Measurements from ENCODE around the gene NDUFA8.

The NDUFA8 gene

DNA sequence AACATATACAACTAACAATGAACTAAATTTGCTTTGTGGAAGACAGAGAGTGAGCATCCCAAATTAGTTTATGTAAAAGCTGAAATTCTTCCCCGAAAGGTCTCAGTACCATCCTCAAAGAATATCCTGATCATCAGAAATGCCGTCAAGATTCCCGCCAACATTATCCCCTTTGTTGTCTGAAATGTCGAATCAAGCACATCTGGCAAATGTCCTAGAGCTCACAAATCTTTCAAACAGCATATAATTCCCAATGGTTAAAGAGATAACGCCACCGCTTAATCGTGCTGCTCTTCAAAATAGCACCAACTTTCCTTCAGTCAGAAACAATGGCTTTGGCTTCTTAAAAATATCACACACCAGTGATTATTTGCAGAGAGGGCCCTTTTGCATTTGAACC is 23.9 kb upstream of the NDUFA8 start:
- DNase-seq, result no peak

DNA sequence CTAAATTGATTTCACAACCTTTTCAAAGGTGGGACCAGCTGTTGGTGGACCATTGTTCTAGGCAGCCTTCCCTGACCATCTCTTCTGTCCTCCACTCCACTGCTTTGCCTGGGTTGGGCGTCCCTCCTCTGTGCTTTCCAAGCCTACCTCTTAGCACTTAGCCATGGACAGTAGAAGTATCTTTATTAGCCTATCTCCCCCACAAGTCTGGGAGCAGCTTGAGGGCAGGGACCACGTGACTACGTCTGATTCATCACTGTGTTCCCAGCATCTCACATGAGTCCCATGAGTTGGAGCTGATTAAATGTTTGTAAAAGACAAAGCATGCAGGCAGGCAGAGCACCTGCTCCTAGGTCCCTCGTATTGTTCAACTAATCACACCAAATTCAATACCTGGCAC is 21.1 kb upstream of the NDUFA8 start:
- no peak for DNase-seq

DNA sequence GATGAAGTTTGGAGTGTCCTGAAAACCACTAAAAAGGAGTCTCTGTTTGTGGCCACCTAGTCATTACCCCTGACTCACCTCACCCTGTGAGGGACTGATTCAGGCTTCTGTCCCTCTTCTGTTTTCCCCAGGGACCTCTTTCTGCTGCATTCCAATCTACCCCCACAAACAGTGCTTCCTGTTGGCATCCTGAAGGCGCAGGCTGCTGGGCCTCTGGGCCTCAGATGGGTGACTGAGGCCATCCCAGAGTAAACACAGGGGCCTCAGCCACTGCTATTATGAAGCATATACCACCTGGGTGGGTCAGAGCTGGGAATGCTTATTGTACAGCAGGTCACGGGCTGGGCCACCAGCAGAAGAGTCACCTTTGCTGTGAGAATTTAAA is 20.1 kb upstream of the NDUFA8 start:
- no peak for DNase-seq

DNA sequence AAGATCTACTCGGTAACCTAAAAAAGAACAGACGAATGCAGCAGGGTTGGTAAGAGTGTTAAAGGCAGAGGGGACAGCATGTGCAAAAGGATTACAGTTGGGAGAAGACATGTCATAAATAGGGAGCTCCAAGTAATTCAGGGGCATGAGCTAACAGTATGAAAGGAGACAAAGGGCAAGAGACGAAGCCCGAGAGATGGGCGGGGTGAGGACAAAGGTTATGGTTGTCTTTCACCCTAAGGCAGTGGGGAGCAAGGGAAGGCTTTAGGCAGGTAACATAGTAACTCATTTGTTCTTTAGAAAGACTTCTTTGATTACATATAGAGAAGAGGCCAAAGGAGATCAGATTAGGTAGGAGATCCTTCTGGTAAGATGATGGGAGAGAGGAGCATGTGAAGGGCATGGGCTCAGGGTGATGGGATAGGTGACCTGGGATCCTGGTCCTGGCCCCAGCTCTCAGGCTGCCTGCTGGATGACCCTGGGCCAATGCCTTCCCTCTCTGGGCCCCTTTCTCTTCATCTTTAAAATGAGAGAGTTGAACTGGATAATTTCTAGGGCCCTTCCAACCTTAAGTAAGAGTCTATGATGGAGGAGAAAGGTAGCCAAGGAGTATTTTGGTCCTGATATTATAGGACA is 19.6 kb upstream of the NDUFA8 start:
- DNase-seq, result no peak

DNA sequence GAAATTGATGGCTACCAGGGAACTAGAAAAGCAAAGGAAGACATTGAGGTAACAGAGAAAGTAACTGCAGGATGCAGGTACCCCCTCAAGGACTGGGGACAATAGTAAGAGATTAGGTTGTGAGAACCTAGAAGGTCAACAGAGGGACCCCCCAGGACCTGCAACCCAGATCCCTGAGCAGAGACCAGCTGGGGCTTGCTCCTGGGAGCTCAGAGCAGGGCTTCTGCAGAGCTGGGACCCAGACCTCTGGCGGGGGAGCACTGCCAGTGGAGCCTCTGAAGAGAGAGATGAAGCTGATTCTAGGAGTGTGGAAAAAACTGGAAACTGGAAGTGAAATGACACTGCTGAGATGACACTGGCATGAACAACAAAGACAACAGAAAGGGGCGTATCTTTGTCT is 17.3 kb upstream of the NDUFA8 start:
- DNase-seq, result no peak

DNA sequence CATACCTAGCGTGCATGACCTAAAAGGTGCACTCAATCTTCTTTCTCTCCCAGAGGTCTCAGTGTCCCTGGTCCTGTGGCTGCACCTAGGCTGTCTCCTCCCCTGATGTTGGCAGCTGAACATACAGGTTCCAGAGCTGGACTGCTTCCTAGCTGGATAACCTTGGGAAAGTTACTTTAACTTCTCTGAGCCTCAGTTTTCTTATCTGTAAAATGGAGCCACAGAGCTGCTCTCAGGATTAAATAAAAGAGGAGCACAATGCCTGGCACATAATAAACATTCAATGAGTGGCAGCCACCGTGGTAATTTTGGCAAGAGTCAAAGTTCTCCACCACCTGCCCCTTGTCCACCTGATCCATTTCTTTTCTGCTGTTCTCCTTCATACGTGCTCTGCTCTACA is 14.1 kb upstream of the NDUFA8 start:
- no peak for DNase-seq

DNA sequence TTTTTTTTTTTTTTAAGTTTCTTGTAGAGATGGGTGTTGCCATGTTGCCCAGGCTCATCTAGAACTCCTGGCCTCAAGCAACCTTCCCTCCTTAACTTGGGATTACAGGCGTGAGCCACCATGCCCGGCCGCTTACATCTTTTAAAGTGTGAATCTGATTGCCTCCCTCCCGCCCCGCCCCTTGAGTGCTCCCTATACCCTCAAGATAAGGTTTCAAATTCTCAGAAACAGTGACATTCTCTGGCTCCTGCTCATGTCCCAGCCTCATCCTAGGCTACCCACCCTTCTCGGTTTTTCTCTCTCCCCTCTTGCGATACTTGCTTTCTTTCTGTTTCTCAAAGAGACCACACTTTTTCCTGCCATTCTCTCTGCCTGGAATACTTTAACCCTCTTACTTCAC is 12.6 kb upstream of the NDUFA8 start:
- DNase-seq, result no peak

DNA sequence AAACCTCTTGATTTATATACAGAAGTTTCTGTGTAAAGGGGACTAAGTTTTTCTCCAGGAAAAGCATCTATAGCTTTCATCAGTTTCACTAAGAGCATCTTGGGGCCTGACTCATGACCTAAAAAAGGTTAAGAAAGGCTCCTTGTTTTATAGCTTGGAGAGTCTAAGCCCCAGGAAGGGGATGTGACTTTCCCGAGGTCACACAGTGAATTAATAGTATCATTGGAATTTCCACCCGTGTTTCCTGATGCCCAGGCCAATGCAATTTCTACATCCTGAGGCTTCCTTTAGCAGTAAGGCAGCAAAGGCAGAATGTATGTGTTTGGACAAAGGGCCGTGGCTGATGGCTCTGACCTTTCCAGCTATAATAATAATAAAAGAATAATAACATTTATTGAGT is 8.8 kb upstream of the NDUFA8 start:
- no peak for DNase-seq

DNA sequence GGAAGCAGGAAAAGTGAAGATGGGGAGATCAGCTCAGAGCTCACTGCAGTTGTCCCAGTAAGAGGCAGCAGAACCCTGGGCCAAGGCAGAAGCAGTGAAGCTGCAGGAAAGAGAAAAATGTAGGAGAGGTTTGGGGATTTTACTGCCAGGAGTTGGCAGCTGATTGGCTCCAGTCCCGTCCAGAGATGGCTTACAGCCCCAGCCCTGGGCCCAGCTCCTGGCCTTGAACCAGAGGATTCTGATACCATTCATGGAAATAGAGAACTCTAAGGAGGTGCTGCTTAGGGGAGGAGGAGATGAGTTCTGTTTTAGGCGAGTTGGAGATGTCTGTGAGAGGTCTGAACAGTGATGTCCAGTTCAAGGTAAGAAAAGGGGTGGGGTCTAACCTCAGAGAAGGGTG is 4.7 kb upstream of the NDUFA8 start:
- DNase-seq, result no peak

DNA sequence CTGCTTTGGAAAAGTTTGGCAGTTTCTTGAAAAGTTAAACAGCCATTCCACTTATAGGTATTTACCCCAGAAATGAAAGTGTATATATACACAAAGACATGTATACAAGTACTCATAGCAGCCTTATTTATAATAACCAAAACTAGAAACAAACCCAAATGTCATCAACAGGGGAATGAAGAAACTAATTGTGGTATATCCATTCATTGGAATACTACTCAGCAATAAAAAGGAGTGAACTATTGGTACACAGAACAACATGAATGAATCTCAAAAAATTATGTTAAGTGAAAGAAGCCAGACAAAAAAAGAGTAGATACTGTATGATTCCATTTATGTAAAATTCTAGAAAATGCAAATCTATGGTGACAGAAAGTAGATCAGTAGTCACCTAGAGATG is 2.8 kb upstream of the NDUFA8 start:
- no peak for DNase-seq

DNA sequence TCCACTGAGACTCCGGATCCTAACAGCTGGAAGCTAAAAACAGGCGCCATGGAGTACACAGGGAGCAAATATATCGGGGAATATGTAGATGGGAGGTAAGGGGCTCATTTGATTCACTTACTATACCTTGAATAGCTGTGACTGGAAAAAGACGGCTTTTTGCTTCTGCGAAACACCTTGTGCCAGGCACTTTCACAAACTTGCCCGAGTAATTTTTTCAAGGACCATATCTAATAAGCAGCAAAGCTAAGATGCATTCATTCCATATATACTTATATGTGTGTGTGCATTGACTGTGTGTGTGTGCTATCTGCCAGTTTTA is 307 bp upstream of the NDUFA8 start:
- DNase-seq, result no peak

DNA sequence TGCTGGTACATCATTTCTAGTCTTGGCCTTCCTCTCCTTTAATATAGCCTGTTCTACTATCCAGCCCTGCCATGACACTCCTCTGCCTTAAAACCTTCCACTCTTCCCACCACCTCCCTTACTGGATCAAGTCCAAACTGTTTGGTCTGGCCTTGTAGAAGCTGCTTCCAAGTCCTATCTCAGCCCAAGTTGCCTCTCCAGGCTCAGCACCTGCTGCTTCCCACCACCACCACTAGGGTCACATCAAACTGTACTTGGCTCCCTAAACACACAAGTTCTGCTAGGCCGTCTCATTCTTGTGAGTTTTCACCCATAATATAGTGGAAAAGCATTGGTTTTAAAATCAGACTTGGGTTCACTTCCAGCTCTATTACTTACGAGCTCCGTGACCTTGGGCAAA is 1.4 kb downstream of the NDUFA8 start:
- peak; percentile 28 to 42 for DNase-seq

DNA sequence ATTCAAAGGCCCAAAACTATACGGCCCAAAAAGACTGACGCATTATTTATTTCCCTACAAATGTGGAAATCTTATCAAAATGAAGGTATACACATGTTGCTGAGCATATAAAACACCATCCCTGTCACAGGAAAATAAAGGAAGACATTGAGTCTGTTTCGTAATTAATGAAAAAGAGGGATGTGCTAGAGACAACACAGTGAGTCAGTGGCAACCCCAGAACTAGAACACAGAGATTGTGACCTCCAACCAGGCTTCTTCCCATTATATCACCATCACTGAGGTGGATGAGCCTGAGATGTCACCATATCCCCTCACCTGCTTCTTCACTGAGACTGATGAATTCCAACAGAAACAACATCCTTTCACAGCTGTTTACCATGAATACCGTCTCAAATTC is 3.8 kb downstream of the NDUFA8 start:
- no peak for DNase-seq

DNA sequence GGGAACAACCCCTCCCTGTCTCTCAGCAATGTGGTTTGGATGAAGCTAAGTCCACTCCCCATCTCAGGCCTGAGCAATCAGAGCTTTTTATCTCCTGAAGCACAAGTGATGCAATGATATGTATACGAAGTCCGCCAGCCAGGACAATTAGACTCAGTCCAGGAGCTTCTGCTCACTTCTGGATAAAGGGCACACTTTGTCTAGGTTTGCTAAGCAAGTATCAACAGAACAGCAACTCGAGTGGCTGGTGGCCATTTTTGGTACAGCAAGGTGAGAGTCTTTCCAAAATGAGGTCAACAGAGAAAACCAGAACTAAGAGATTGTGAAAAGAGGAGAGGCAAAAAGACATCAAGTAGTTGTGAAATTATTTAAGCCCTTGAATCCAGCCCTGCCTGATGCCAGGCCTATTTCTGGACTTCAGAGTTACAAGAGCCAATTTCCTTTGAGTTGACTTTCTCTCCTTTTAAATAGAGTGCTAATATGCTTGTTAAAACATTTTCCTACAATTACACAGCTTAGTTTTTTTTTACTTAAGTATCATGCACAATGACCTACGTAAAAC is 8.2 kb downstream of the NDUFA8 start:
- peak in 1 of 2 experiments; percentile 10 for DNase-seq

DNA sequence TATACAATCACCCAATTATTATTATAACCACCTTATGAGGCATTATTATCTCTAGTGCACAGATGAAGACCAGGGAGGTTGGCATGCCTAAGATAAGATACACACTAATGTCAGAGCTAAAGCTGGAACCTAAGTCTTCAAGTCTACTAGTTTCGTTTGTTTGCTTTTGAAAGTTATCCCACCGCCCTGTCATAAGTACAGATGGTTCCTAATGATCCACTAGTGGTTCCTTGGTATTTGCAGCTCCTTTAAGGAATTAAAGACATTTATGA is 14.1 kb downstream of the NDUFA8 start:
- DNase-seq, result no peak

DNA sequence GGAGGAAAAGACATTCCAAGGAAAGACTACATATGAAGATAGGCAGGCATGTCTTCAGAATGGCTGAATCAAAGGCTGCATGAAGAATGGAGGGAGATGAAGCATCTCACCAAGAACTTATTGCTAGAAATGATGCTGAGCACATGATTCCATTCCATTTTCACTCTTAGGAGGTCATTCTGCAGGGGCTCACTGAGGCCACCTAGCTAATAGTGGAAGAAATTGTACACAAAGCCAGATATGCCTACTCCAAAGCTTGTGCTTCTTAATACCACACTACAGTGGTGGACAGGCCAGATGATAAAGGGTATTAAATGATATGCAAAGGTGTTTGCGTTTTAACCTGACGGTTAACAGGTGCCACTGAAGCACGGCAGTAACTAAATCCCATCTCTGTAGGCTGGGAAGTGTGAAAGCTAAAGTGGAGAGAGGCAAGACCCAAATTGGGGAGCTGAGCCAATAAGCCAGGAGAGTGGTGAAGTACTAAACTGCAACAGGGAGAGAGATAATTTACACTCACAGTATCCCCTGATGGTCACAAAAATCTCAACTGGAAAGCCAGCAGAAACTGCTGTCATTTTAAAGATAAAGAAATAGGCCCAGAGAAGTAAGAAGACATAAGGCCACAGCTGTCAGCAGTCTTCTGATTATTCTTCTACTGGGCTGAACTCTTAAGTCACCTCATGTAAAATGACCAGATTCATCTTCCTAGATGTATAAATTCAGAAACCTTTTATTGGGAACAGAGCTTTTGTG is 14.6 kb downstream of the NDUFA8 start:
- DNase-seq, result peak in 1 of 2 experiments; percentile 20

DNA sequence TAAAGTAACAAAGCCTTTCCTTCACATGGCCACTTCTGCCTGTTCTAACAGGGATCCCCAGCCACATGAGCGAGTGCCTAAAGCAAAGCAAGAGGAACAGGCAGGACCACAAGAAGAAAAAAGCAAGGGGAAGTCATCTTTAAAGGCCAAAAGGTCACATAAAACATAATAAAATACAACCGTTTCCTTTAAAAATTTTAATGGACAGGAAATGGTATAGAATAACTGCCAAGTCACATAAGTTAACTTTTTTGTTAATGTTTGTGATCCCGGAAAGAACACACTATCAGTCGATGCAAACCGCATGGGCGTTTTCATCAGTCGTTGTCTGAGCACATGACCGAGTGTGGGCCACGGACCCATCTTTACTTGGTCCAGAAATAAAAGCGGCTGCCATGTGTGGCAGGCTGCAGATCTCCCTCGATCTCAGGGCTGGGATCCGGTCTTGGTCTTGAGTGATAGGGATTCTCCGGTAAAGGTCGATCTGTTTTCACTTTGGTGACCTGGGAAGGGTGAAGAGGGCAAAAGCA is 15.6 kb downstream of the NDUFA8 start:
- no peak for DNase-seq

DNA sequence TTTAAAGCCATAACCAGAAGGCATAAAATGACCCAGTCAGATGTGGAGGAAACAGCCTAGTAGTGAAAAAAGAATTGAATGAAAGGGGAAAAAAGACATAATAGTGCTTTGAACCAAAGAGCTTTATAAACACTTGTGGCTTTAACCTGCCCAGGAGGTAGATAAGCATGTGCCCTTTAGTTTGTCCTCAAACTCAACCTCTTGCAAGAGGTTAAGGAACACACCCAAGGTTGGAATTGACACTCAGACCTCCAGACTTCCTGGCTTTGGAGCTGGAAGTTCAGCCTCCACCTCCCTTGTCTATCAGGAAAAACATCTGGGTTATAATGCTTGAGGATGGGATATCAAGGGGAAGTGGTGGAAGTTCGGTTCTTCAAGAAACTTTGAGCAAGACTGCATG is 16.3 kb downstream of the NDUFA8 start:
- DNase-seq, result no peak

DNA sequence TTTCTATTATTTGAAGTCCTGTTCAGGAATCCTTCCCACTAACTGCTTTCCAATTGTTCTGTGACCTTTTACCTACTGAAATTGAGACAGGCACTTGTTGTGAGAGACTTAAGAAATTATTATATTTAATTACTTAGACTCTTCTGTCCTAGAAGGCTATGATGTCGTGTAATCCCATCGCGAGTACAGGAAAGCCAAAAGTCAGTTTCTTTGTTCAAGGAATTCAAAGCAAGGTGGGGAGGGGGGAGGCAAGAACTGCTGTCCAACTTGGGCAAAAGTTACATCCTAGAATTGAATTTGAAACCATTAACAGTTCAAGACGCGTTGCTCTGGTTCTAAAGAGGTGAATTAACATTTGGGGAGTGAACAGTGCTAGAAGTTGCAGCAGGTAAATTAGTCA is 17.9 kb downstream of the NDUFA8 start:
- DNase-seq, result no peak

DNA sequence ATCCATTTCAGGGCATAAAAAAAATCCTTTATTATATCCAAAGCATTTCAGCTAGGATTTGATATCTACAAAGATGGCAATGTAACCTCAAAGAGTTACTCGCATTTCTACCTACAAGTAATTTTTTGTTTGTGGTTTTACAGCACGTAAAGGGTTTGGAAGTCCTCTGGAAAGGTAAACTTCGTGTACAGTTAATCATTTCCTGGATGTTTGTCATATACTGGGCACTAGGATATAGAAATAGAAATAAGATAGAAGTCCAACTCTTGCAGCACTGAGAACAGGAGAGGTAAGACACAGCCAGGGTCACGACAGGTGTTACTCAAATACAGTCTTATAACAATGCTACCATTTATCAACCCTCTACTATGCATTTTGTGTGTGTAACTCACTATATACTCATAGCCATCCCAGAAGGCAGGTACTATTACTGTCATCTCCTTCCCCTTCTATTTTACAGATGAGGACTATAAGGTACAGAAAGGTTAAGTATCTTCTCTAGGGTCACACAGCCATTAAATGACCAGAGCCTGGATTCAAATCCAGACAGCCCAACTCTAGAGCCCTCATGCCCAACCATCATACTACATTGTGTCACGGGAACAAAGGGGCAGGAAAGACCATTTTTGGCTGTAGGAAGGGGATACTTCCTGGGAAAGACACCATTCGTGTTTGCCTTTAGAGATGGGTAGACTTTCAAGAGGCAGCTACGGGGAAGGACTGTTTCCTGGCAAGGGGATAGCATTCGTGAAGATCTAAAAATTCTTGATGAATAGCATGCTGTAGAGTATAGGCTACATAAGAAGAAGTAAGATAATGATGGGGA is 19.0 kb downstream of the NDUFA8 start:
- no peak for DNase-seq

DNA sequence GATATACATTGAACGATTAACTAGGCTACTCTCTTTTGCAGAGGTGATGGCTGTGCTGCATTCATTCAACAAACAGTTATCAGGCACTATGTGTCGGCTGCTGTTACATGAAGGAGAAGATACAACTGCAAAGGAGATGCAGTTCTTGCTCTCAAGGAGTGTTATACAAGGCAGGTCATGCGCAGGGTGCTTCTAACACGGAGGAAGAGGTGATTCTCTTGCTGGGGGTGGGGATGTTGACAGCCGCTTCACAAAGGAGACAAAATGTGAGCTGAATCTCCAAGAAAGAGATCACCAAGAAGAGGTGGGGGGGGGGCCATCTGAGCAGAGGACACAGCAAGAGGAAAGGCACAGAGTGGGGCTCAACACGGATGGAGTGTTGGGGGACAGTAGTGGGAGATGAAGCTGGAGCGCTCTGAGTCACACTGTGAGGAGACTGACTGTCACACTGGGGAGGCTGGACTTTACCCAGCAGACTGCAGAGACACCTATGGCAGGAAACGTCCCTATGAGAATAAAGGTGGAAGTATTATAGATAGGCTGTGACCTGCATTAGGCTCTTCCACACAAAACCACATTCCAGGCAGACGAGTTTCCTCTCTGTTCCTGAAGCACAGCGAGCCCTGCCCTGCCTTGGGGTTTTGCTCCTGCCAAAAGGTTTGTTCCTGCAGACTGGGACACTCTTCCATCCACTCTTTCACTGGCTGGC is 20.9 kb downstream of the NDUFA8 start:
- no peak for DNase-seq

DNA sequence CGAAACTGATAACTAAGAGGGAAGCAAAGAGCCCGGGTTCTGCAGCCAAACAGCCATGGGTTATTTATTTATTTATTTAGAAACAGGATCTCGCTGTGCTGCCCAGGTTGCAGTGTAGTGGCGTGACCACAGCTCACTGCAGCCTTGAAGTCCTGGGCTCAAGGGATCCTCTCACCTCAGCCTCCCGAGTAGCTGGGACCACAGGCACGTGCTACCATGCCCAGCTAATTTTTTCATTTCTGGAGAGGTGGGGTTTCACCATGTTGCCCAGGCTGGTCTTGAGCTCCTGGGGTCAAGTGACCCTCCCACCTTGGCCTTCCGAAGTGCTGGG is 24.1 kb downstream of the NDUFA8 start:
- DNase-seq, result no peak

DNA sequence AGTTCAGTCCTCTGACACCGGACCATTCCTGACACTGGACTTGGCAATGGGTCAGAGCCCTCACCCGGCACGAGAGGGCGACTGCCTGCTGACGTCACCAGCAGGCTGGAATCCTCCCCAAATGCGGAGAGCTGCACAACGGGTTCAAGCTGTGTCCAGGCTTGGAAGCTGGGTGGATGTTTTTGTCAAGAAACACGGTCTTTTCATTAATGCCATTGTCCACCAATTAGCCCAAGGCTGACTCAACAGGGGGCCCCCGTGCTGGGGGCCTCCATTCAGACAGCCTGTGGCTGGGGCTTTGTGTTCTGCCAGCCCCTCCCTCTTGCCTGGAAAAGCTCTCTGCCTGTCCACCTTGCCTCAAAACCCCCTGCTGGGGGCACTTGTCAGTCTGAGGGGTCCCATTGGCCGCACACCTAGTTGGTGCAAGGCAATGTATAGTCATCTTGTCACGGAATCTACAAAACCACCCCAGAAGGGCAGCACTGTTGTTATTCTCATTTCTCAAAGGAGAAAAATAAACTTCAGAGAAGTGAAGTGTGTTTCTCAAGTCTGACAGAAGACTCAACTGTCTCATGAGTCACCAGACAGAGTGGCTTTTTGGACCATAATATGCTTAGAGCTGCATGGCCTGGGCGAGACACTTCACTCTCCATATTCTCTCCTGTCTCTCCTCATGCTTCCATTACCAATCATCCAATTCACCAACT is 24.6 kb downstream of the NDUFA8 start:
- no peak for DNase-seq
